NCI-H69 (cell line): ENCODE results near the gene OR2H1.

Experiments used
- DNase-seq: peaks from one replicate; lab custom pipeline; 2025; lab: John Stamatoyannopoulos, UW

The OR2H1 gene

DNA sequence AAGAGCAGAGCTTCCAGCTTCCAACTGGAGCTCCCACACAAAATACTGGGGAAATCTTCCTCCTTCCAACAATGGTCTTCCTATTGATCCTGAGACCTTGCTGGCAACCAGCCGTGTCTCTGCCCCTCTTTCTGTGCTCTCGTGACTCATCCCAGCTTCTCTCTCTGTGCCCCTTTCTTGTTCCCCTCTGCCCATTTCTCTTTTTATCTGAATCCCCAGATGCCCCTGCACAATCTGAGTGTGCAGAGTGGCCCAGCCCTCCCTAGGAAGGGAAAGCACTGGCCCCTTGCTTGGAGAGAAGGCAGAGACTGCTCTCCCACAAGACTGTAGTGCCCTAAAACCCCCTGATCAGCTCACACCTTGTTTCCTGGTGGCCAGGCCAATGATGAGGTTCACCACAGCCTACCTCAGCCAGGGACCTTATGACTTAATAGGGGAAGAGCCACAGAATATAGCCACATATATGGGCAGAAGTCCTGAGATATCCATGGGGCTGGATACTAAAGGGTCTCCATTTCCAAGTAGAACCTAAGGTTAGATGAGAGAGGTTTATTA lies 53.9 kb downstream of the OR2H1 start:
- no peak for DNase-seq
